ENCODE measurements around the gene GCSH.

Gene GCSH

DNA sequence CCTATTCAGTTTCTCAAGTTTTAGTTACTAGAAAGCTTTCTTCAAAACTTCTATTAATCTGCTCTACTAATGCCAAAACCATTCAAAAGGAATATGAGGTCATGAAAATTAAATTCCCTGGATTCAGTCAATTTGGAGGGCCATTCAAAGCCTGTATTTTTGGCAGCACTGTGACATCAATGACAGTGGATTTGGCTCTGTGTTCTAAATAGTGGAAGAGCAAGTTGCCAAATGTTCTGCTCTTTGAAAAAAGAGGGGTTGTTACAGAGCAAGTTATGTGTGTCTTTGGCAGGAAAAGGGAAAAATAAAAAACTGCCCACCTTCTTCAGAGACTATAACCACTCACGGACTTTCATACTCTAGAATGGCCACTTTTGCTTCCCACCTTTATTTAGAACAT lies 16.0 kb downstream of the GCSH start:
- TF ChIP-seq, protein P1, sequence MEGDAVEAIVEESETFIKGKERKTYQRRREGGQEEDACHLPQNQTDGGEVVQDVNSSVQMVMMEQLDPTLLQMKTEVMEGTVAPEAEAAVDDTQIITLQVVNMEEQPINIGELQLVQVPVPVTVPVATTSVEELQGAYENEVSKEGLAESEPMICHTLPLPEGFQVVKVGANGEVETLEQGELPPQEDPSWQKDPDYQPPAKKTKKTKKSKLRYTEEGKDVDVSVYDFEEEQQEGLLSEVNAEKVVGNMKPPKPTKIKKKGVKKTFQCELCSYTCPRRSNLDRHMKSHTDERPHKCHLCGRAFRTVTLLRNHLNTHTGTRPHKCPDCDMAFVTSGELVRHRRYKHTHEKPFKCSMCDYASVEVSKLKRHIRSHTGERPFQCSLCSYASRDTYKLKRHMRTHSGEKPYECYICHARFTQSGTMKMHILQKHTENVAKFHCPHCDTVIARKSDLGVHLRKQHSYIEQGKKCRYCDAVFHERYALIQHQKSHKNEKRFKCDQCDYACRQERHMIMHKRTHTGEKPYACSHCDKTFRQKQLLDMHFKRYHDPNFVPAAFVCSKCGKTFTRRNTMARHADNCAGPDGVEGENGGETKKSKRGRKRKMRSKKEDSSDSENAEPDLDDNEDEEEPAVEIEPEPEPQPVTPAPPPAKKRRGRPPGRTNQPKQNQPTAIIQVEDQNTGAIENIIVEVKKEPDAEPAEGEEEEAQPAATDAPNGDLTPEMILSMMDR (conservative IDR thresholded peaks at IDR 0.05), result no peak
- H3K27ac ChIP-seq, result no peak overlapping the region

DNA sequence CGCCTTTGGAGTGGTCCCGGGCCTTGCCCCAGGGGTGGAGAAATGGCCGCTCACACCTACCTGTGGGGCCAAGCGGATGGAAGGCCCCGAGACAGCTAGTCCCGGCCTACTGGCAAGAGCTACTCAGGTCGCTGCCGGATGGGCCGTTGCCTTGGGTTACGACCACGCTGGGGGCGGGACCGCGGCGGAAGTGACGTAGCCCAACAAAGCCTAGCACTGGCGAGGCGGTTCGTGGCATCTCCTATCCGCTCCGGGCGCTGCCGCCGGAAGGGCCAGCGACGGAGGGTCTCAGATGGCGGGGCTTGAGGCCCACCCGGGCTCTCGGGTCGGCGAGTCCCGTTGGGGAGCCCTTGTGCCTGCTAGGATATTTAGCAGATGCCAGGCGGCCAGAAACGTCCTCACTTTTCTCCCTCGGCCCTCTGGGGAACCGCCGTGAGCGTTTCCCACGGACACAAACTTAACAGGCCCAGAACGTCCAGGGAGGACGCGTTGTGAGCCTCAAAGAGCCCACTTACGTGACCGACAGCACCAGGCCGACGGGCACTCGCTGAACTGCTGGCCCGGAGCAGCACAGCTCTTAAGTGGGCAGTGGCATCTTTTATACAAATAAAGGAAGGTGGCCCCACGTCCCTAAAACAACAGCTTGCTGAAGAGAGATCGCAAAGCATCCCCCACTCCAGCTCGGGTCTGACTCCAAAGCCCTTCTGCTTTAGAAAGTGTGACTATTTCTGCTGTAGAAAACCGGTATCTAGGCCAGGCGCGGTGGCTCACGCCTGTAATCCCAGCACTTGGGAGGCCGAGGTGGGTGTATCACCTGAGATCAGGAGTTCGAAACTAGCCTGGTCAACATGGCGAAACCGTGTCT lies 18.9 kb downstream of the GCSH start, which contains the start of gene C16orf46:
C16orf46 (minus strand) TSS at position 163 of the 865 bp plus-strand sequence. CDS start 13,283 bp downstream, outside the sequence.
- peak within 1 kb of the TSS; percentile 80 for H3K27ac ChIP-seq
- TF ChIP-seq, protein P1 (conservative IDR thresholded peaks at IDR 0.05), result no peak

DNA sequence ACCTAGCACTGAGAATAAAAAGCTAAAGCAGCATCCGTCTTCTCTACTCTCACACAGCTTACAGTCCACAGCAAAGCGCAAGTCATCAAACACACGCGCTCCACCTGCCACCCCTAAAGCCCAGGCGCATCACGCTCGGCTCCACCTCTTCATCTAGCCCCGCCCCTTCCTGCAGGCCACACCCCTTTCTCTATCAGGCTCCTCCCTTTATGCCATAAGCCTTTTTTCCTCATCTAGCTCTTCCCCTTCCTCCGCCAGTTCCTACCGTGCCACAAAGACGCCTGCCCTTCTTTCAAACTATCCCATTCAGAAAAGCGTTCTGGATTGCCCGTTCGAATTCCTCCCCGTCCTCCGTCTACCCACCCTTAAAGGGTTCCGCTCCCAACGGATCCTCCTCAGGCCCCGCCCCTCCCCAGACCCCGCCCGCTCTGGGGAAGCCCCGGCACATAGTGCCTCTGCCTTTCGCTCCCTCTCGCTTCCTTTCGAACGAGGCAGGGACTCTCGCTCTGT lies 19.6 kb downstream of the GCSH start:
- TF ChIP-seq, protein P1 (conservative IDR thresholded peaks at IDR 0.05), result no peak
- peak overlapping the region; percentile 80 for H3K27ac ChIP-seq

DNA sequence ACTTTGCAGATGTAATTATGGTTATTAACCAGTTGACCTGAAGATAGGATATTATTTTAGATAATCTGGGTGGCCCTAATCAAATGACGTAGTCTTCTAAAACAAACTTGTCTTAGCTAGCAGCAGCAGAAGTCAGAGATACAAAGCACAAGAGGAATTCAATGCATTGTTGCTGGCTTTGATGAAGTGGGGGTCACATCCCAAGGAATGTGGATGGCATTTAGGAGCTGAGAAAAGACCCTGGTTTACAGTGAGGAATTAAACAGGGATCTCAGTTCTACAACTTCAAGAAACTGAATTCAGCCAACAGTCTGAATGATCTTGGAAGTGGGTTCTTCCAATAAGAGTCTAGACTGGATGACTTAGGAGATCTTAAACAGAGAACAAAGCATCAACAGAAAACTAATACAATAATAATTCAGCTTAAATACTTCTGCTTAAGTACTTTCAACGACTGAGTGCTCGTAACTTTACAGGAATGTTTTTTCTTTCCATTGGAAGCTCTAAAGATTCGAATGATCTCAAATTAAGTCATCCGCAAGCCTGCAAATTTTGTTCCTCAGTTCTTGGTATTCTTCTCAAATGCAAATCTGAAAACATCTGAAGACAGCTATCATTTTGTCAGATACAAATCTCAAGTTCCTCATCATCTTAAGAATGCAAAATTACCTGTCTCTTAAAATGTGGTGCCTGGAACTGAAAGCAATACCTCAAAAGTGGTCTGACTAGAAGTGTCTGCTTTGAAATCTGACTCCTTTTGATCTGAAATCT lies 22.4 kb downstream of the GCSH start:
- peak overlapping the region; percentile 45 for H3K27ac ChIP-seq
- TF ChIP-seq, protein P1 (conservative IDR thresholded peaks at IDR 0.05), result no peak

DNA sequence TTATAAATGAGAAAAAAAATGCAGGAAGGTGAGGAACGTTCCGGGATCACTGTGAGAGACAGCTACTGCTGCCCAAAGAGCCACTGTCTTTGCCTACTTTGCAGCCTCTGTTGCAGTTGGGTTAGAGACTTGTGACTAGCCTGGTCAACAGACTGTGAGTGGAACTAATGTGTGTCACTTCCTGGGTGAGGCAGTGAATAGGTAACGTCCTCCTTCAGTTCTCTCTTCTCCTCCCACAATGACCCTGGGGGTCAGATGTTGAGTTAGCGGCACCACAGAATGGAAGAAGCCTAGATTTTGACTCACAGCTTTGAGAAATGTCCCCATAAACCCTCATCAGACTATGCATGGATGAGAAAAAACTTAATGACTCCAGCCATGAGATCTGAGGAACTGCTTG lies 24.4 kb downstream of the GCSH start:
- TF ChIP-seq, protein P1 (conservative IDR thresholded peaks at IDR 0.05), result no peak
- H3K27ac ChIP-seq, result no peak overlapping the region

DNA sequence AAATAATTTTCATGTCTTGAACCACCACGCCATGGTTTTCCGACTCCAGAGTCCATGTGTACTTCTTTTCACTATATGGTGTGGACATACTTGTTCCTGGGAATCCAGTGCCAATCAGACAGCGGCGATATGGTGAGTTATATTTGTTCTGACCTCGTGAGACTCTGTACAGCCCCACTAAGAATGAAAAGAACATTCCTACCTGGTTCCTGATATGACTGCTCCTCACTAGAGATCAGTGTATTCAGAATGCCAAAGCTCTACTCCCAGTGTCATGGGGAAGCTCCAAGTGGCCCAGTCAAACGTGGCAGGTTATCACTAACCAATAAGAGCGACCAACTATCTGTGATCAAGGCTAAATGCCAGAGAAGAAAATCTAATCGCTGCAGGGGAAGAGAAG lies 25.2 kb downstream of the GCSH start:
- no peak overlapping the region for H3K27ac ChIP-seq
- TF ChIP-seq, protein P1 (conservative IDR thresholded peaks at IDR 0.05), result no peak

DNA sequence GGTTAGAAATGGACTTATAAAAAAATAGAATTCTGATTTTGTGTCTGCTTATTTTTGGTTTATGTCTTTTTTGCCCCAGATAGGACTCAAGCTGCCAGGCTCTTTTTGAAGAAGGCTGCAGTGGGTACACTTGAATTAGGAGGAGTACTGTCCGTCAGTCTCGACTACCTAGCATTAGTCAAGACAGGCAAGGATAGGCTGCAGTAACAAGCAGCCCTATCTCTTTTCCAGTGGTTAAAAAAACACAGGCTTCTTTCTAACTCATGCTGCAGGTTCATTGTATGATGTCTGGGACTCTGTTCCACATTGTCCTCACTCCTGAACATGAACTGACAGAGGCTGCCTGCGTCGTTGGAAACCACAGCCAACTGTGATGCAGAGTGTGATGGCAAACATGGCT lies 27.1 kb downstream of the GCSH start:
- TF ChIP-seq, protein P1 (conservative IDR thresholded peaks at IDR 0.05), result no peak
- peak overlapping the region; percentile 79; the same call in 1 of the 2 replicates for H3K27ac ChIP-seq

Measured in VCaP (cell line).